CD4-positive, alpha-beta T cell treated with Interleukin-1 beta for 1 hour (primary cell): Measurements from ENCODE around the gene SLC35F1.

Source experiments
- DNase-seq, 2 donors: peaks; one replicate each; pipeline ENCODE4 v3.0.0-alpha.2; 2020 to 2022

The SLC35F1 gene

DNA sequence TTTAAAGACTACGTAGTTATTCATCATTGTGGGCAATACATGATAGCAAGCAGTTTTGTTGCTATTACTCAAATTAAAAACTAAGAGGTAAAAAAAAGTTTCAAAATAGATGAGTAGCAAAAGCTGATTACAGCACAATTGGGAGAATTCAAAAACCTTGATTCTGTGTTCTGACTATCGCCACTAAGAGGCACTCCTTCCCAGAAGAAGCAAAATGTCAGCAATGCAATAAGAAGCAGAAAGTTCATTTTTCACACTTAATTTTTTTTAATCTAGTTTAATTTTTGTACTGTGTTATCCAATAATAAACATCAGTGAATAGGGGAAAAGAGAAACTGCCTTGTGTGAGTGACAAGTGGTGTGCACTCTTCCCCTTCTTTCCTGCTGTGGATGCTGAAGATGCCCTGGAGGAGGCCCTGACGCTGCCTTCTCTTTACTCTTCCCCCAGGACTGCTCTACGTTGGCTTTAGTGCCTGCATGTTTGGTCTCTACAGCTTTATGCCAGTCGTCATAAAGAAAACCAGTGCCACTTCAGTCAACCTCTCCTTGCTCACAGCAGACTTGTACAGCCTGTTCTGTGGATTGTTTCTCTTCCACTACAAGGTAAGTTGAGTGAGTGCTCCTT is 377.8 kb downstream of the SLC35F1 start:
- DNase-seq, result no peak

DNA sequence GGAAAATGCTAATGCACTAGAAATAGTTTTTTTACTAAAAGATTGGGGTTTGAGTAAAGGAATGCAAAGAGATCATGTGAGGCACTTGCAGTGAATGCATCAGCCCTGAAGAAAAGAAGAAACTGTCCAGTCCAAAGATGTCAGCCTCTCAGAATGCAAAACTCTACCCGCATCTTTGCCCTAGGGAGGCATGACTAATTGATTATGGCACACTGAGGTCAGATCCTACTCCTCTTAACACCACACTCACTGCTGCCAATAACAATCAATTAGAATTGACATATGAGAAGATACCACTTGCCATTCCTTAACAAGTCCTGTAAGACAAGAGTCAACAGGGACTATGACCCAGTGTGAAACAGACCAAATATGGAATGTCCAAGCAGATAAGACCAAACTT is 378.7 kb downstream of the SLC35F1 start:
- no peak for DNase-seq

DNA sequence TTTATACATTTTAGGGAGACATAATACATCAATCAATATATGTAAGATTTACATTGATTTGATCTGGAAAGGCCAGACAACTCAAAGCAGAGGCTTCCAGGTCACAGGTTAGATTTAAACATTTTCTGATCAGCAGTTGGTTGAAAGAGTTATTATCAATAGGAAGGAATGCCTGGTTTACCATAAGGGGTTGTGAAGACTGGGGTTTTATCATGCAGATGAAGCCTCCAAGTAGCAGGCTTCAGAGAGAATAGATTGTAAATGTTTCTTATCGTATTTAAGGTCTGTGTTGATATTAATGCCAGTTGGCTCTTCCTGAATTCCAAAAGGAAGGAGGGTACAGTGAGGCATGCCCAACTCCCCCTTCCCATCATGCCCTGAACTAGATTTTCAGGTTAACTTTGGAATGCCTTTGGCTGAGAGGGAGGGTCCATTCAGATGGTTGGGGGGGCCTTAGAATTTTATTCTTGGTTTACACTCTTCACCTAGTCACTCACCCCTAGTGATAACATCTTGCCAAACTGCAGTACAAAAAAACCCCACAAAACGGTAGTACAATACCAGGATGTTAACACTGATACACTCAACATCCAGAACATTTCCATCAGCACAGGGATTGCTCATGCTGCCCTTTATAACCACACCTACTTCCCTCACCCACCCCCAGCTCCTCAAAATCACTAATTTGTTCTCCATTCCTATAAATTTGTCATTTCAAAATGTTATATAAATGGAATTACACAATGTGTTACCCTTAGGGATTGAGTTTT is 381.5 kb downstream of the SLC35F1 start:
- no peak for DNase-seq

DNA sequence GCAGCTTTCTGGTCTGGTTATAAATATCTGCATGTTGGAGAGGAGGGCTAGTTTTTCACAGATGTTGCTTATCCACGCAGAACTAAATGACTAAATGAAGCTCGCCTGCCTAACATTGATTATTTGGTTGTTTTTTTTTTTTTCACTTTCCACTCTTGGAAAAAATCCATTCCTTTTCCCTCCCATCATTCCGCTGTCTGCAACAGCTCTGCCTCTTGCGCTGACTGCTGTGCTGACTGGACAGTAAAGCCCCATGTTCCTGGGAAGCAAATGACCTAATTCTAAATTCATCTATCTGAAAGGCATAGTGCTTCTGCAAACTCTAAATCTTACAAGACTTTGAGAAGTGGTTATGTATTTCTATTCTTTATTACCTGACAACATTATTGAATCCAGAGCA is 385.5 kb downstream of the SLC35F1 start:
- DNase-seq, result no peak

DNA sequence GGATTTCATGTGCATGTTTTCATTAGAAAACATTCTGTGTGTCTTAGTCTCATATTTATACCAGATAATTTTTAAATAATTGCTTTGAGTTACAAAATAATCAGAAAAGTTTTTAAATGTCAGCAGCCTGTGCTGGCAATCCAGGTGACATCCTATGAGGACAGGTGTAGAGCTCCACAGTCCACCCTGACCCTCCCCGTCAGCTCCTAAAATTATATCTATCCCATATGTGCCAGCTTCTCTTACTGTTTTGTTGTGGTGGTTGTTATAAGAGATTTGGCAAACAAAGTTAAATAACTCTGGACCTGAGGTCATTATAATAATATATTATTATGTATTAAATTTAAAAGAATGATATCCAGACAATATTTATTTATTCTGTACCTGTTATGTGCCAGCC is 387.8 kb downstream of the SLC35F1 start:
- no peak for DNase-seq

DNA sequence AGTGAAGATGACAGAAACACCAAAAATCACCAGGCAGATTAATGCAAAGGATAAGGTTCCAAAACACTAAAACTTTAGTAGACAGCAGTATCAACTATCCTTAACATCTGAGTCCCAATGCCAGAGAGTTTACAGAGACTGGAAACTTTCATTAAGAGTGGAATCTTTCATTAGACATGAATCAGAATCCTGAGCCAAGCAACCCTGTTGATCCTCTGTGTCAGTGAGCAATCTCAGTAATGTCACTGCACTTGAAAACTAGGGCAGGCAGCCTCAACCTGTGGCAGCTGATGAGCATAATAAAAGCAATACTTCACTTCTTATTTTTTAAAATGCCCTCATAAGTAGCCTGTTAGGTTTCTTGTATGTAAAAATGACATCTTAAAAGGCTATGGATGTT is 388.3 kb downstream of the SLC35F1 start:
- no peak for DNase-seq

DNA sequence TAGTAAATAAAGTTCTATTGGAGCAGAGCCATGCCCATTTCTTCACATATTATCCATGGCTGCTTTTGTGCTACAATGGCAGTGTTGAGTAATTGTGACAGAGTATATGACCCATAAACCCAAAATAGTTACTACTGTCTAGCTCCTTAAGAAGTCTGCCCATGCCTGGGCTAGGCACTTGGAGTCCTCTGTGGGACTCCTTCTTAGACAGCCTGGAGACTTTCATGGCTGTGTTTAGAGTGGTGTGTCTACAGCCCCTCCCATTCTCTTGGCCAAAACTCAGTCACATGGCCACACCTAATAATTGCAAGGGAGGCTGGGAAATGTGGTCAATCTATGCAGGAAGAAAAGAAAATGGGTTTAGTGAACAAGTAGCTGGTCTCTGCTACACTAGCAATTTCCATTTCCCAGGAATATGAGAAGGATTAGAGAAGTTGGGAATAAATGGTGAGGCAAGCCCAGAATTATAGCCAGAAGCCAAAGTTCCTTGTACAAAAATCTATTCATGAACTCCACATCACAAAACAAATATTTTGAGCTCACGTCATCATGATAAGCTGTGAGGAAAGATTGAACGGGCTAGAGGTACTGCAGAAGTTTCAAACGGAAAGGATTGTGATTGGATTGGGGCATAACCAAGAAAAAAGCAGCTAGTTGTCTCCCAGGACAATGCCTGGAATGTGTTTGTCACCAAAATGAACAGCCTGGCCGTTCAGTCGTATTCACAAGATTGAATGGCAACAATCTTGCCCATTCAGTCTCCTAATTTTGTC is 389.3 kb downstream of the SLC35F1 start:
- DNase-seq, result no peak

DNA sequence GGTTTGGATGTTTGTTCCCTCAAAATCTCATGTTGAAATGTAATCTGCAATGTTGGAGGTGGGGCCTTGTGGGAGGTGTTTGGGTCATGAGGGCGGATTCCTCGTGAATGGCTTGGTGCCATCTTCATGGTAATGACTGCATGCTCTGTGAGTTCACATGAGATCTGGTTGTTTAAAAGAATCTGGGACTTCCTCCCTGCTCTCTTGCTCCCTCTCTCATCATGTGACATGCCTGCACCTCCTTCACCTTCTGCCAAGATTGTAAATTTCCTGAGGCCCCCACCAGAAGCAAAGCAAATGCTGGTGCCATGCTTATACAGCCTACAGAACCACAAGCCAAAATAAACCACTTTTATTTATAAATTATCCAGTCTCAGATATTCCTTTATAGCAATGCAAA is 390.8 kb downstream of the SLC35F1 start:
- DNase-seq, result no peak

DNA sequence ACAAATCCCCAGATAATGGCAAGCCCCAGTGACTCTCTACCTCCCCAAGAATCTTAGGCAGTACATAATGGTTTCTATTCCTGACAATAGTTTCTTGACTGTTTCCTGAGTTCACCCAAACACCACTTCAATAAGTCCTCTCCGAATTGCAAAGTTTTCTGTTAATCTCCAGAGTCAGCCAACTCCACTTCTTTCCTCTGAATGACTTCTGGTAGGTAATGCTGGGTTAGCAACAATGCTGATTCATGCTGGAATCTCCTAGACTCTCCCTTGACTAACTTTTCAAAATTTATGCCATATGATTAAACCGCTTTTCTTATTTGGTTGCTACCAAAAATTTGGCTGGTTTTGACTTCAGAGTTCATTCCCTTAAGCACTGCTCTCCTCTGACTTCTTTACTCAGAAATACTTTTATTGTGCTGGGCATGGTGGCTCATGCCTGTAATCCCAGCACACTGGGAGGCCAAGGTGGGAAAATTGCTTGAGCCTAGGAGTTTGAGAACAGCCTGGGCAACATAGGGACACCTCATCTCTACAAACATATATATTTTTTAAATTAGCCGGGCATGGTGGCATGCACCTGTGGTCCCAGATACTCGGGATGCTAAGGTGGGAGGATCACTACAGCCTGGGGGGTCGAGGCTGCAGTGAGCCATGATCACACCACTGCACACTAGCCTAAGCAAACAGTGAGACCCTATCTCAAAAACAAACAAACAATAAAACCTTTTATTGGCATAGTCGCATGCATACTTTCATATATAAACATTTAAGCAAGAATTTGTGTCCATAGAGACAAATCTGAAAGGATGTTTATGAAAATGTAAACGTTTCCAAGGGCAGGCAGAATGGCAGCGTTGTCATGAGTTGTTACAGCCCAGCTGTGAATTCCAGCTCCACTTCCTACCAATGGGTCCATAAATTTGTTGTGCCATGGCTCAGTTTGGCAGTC is 391.7 kb downstream of the SLC35F1 start:
- no peak for DNase-seq

DNA sequence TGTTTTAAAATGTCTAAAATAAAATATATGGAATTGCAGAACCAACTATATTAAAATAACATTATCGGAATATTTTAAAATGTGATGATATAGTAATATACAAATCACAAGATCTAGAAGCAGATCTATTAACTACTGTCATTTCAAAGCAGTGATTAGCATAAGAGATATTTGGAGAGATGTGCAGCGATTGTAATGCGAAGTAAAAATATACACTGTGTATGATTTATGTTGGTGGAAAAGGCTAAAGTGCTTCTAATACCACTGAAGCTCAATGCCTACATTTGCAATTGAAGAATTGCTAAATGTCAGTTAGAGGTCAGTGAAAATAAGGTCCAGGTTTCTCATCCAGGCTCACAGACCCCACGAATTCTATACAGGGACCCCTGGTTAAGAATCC is 392.4 kb downstream of the SLC35F1 start:
- no peak for DNase-seq

DNA sequence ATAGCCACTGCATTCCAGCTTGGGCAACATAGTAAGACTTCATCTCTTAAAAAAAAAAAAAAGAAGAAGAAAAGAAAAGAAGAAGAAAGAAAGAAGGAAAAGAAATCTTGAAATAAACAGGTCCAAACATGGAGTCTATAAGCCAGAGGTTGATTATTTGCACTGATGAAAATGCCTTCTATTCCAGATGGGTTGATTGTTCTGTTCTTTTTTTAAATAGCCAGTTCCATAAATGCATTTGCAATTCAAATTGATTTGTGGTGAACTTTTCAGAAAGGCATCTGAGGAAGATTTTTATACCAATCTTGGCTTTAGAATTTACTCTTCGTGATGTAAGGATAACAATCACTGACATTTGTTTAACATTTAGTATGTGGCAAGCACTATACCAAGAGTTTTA is 397.3 kb downstream of the SLC35F1 start:
- DNase-seq, result no peak

DNA sequence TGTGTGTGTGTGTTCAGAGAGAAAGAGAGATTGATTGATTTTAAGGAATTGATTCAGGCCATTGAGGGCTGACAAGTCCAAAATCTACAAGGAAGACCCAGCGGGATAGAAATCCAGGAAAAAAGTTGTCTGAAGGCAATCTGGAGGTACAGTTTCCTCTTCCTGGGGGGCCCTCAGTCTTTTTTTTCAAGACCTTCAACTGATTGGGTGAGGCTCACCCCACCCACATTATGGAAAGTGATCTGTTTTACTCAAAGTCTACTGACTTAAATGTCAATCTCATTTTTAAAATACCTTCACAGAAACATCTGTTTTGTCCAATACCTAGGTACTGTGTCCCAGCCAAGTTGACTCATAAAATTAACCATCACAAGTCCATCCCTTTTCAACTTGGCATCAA is 398.0 kb downstream of the SLC35F1 start:
- DNase-seq, result no peak

DNA sequence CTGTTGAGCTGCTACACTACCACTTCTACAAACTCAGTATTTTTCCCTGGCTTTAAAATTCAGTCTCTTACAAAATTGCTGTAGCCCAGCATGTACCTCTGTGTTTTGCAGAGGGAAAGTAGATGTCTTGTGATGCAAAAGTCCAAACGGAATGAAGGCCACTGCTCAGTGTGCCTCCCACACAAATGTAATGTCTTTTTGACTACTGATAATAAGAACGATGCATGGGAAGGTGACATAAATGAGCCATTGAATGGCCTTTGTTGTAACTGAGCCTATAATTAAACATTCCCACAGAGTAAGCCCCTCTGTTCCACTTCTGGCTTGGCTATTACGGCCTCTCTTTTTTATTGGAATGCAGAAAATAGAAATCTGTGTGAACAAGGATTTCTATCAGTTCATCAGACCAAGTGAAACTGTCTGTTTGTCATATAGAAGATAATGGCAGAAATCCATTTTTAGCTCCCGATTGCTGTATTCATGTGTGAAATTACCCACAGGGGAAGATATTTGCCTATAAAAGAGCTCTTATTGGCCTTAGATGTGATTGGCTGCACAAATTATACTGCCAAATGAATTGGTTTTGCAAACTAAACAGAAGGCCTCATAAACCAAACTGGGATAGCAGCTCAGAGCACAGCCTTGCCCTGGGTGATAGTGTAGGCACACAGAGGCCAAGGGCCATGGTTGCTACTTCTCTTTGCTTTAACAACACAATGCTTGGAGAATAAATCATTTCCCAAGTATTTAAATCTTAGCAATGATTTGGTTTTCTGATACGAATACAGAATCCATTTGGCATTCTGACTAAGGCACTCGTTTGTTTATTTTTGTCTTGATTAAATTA is 399.6 kb downstream of the SLC35F1 start:
- DNase-seq, result no peak

DNA sequence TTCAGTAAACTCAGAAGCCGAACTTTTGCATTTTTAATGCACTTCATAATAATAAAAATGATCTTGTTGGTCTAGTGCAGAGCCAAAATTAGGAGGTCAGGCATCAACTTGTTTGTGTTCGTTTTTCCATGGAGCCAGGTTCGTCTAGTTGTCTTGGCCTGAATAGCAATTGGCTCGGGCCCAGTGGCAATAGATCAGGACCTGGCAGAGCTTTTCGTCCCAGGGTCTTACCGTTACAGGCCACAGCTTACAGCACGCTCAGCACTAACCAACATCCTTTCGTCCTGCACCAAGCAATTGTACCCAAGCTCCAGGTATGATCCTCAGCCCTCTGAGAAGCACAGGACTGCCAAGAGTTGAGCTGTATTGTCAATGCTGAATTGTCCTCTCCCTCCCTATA is 400.5 kb downstream of the SLC35F1 start:
- no peak for DNase-seq

DNA sequence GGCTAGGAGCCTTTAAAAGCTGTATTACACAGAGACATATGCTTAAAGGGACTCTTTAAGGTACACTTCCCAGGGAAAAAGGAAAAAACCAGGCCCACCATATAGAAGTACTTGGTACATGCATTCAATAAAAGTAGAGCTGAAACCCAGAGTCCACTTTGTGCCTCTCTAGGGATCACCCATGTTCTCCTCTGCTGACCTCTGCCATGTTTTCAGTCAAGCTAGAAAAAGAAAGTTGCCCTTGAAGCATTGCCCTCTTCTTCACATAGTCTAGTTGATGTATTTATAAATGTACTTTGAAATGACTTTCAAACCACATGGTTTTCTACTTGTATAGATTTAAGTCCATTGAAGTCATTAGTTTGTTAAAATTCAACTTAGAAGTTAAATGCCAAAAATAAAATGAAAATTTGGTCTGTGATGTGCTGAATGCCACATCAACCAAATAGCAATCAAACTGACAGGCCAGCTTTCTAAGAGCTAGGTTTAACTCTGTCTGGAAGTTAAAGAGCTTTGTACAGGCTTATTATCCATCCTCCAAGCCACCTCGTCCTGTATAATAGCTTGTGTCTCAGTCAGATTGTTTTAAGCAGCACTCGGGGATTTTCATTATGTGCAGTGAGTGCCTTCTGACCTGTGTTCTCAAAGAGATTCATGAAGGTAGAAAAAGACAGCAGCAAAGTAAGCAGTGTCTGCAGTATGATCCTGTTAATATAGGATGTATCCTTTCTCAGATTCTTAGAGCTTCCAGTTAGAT is 402.5 kb downstream of the SLC35F1 start:
- no peak for DNase-seq

DNA sequence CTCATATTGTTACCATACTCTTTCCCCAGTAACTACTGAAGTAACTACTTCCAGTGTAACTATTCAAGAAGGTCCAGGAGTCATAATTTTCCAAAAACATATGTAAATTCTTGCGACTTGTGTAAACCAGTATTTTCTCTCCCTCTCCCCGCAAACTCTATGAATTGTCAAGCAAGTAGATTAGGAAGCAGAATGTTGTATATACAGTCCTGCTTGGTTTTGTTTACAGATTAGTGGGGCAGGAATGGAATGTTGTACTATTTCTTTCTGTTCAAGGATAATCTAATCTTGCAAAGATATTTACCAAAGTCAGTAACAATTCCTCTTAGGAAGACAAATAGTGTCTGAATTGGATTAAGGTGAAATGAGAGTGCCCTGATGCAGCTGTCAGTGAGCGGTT is 406.1 kb downstream of the SLC35F1 start:
- no peak for DNase-seq

DNA sequence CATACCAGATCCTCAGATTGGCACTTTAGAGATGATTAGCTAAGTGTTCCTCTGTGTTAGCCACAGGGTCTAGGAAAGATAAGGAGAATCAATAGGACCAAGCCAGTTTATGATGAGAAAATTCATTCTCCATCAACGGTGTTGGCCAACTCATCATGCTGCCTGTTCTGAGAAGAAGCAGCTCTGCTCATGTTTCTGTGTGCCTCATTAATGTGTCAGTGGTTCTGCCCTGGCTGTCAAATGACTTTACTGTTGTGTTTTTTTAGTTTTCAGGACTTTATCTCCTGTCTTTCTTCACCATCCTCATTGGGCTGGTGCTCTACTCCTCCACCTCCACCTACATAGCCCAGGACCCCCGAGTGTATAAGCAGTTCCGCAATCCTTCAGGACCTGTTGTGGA is 406.7 kb downstream of the SLC35F1 start:
- DNase-seq, result no peak

DNA sequence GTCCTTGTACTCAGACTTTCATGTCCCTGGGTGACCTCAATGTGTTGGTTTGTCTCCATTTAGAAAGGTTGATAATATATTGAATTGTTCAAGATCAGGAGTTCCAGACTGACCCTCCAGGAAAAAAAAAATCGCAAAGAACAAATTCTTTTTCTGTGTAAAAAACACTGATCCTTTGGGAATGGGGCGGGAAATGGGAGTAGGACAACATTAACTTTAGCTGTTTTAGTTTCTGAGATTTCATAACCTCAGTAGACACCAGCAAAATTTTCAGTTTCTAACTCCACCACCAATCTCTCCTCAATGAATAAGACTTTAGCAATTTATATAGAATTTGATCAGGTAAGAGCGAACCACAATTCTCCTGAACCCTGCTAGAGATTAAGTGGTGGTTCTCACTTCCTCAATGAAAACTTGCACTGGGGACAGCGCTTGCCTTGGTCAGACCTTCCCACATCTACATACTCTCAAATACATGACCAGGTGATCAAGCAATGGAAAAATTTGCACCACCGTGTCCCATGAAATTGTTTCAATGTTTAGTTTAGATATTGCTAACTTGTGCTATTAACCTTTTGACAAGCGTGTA is 409.8 kb downstream of the SLC35F1 start:
- DNase-seq, result no peak

DNA sequence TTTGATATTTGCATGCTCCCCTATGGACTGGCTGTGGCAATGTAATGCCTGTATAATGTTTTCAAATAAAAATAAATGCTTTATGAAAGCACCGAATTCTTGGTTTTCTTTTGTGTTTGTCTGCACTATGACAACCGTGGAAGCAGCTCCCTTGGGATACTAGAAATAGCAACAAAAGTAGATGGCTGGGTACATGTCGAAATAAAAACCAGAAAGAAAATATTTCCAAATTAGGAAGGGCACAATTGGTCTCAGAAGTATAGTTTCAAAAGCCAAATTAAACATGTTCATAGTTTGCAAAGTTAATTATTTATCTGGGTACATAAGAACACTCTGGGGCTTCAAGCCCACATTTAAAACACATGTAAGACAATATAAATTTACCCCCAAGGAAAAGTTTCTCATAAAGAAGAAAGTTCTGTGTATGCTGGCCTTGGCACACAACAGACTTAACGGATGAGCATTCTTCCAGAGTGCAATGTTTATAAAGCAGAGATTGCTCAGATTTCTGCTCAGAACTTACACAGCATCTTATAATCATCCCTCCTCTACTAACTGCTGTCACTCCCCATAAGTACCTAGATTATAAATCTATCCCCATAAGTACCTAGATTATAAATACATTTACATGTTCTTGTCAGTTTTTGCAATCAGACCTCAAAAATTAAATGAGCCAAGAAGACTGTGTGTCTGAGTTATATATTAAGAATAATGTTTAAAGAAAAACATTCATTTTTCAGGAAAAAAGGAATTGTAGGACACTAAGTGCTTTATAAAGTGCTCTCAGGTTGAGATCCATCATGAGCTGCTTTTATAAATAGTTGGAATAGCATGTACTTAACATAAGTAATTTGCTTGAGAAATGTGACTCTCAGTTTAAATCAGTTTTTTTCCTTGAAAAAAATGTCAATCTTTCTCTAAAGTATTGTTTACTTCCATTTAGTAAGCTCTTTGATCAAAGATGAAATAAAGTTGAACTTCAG is 410.8 kb downstream of the SLC35F1 start:
- DNase-seq, result no peak
